Progenitor cell of endocrine pancreas (in vitro differentiated cells): ENCODE results near the gene KRT38. TPM values are rescaled to one million over a fixed set of nuclear protein-coding genes. Genes with fewer than 3 reads are reported as not detected.
A peak's percentile ranks its signal among the peaks of the same experiment; 100 is the strongest.

Source experiments
- DNase-seq: peaks from one replicate; pipeline ENCODE4 v3.0.0; 2021; ENCODE audit warnings: low spot score; ENCODE audit not compliant: unreplicated experiment
- H3K27ac Mint-ChIP-seq: 2 replicates; pipeline ENCODE4 v1.8.0; 2021; ENCODE audit warnings: mild to moderate bottlenecking, moderate library complexity, mixed read lengths
- H3K27me3 Mint-ChIP-seq: 2 replicates; pipeline ENCODE4 v1.8.0; 2021; ENCODE audit warnings: mixed read lengths
- H3K36me3 Mint-ChIP-seq: 2 replicates; pipeline ENCODE4 v1.8.0; 2022; ENCODE audit warnings: mixed read lengths; ENCODE audit not compliant: insufficient read depth
- H3K4me1 Mint-ChIP-seq: 2 replicates; pipeline ENCODE4 v1.8.0; 2021; ENCODE audit warnings: low read depth, mixed read lengths
- H3K4me3 Mint-ChIP-seq: 2 replicates; pipeline ENCODE4 v1.8.0; 2021; ENCODE audit warnings: low read depth, mild to moderate bottlenecking, moderate library complexity, mixed read lengths
- H3K9me3 Mint-ChIP-seq: 2 replicates; pipeline ENCODE4 v1.8.0; 2021; ENCODE audit warnings: low read depth, mixed read lengths
- total RNA-seq: library from RNA; stranded (reverse); gene quantifications from 2 replicates; pipeline ENCODE4 v1.2.1, GENCODE V29; 2021
- TF ChIP-seq, protein P1 (sequence below): fragments of 200-600 bp; sonication (generic); IDR thresholded peaks from one replicate; pipeline ENCODE4 v1.5.0; 2021; ENCODE audit warnings: antibody characterized with exemption, mild to moderate bottlenecking; ENCODE audit not compliant: unreplicated experiment

Gene KRT38
- total RNA-seq, 1 donor from 2014 or later = not detected

DNA sequence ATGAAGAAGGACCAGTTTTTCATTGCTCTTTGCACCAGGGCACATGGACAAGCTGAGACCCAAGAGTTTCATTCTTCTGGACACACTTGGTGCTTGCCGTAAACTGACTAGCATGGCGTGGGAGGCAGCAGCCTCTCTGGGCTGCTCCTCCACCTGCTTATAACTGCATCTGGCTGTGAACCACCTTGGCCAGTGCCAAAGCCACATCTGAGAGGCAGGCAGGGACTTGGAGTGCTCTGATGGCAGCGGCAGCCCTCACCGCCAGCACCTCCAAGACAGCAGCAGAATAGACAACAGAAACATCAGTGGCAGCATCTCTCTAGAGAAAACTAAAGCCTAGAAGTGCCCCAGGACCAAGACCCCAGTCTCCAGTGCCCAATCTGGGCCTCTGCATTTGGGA is 21.1 kb downstream of the KRT38 start:
- DNase-seq = no peak
- TF ChIP-seq, protein P1, sequence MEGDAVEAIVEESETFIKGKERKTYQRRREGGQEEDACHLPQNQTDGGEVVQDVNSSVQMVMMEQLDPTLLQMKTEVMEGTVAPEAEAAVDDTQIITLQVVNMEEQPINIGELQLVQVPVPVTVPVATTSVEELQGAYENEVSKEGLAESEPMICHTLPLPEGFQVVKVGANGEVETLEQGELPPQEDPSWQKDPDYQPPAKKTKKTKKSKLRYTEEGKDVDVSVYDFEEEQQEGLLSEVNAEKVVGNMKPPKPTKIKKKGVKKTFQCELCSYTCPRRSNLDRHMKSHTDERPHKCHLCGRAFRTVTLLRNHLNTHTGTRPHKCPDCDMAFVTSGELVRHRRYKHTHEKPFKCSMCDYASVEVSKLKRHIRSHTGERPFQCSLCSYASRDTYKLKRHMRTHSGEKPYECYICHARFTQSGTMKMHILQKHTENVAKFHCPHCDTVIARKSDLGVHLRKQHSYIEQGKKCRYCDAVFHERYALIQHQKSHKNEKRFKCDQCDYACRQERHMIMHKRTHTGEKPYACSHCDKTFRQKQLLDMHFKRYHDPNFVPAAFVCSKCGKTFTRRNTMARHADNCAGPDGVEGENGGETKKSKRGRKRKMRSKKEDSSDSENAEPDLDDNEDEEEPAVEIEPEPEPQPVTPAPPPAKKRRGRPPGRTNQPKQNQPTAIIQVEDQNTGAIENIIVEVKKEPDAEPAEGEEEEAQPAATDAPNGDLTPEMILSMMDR = no peak
- Mint-ChIP-seq H3K4me1 (peaks cover 21% of the 10 kb centered on the region), H3K36me3 (no peaks in the 10 kb centered on the region), H3K27me3 (peaks cover 15% of the 10 kb centered on the region), H3K27ac (no peak overlapping the region), H3K4me3 (no peak overlapping the region), H3K9me3 (no peaks in the 10 kb centered on the region)

DNA sequence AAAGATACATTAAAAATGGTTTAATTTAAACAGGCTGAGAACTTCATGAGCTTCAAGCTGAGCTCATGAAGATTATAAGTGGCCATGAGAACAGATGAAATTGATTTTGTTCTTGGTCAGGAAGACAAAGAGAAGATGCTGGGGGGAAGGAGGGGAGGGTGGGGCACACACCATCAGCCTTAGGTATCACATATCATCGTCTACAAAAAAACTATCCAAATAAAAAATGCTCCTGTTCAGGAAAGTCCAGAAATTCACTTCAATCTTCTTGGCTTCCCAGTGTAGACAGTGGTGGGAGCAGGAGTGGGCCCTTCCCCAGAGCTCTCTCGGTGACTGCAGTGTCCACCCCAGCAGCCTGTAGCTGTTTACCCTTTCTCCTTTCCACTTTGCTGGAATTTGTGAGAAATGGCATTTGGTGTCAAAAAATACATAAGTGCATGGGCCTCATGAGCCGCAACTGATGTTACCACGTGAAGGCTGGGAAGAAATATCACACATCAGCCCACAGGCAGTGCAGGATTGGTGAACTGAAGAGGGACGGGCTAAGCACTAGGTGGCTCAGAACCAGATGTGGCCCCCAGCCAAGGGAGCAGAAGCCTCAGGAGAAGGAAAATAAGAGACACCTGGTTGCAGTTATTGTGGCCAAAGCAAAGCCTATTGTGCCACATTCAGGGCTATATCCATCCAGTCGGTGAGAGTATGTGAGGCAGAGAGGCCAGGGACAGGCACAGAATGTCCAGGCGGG is 22.5 kb downstream of the KRT38 start:
- Mint-ChIP-seq H3K36me3 (no peaks in the 10 kb centered on the region), H3K9me3 (no peaks in the 10 kb centered on the region), H3K4me1 (peaks cover 21% of the 10 kb centered on the region), H3K27ac (no peak overlapping the region), H3K27me3 (peaks cover 15% of the 10 kb centered on the region), H3K4me3 (no peak overlapping the region)
- no peak for DNase-seq
- TF ChIP-seq, protein P1 = no peak

DNA sequence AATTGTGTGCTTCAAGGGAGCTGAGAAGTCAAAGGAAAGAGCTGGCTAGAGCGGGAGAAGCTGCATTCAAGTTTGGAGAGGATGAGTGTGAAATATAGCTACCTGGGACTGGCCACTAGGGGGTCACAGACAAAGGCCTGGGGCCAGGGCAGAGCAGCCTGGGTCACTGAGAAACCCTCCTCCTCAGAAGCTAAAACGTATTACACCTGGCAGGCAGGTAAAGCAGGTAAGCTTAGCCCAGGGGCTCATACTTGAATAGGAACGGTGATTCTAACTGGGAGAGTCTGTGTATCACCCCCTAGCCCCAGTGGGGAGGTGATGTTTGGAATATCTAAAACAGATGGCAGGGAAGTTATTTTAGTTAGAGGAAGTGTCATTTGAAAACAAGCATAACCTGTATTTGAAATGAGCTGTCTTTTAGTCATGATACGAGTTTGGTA is 23.2 kb downstream of the KRT38 start:
- Mint-ChIP-seq H3K9me3 (no peaks in the 10 kb centered on the region), H3K4me3 (no peak overlapping the region), H3K27me3 (peaks cover 15% of the 10 kb centered on the region), H3K36me3 (no peaks in the 10 kb centered on the region), H3K4me1 (peaks cover 22% of the 10 kb centered on the region), H3K27ac (no peak overlapping the region)
- DNase-seq = peak; percentile 26
- TF ChIP-seq, protein P1 = peak; percentile 70

DNA sequence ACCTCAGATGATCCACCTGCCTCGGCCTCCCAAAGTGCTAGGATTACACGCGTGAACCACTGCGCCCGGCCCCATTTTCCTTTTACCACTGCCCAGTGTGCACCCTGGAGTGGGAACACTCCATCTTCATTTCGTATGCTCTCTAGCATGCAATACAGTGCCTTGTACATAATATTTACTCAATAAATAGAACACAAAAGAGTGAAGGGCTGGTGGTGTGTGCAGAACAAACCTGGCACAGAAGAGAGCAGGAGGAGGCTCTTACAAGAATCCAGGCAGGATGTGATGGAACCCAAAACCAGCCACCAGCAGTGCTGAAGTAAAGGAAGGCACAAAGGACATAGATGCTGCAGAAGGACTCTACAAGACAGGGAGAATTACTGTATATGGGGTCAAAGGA is 23.7 kb downstream of the KRT38 start:
- H3K27ac Mint-ChIP-seq = no peak overlapping the region
- no peaks in the 10 kb centered on the region for H3K36me3 Mint-ChIP-seq
- DNase-seq = no peak
- peaks cover 22% of the 10 kb centered on the region for H3K4me1 Mint-ChIP-seq
- no peak overlapping the region for H3K4me3 Mint-ChIP-seq
- peaks cover 15% of the 10 kb centered on the region for H3K27me3 Mint-ChIP-seq
- TF ChIP-seq, protein P1 = no peak
- no peaks in the 10 kb centered on the region for H3K9me3 Mint-ChIP-seq

DNA sequence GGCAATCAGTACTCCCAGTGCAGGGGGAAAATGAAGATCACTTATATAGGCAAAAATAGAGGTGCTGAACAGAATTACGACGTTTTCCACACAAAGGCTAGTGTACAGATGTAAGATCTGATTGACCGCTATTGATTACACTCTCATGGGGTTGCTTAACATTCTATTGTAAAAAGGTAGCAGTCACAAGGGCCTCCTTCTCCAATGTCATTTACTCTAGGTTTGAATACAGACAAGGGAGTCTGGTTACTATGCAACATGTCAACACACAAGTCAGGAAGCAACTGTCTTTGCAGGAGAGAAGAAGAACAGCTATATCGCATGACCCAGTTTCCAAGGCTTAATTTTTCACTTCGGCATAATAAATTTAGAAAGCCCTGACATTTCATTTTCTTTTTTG is 24.3 kb downstream of the KRT38 start:
- peaks cover 22% of the 10 kb centered on the region for H3K4me1 Mint-ChIP-seq
- H3K27me3 Mint-ChIP-seq = peaks cover 13% of the 10 kb centered on the region
- TF ChIP-seq, protein P1 = no peak
- H3K4me3 Mint-ChIP-seq = no peak overlapping the region
- H3K9me3 Mint-ChIP-seq = no peaks in the 10 kb centered on the region
- H3K36me3 Mint-ChIP-seq = no peaks in the 10 kb centered on the region
- peak overlapping the region; percentile 71 for H3K27ac Mint-ChIP-seq
- no peak for DNase-seq
